ENCODE measurements around the gene PITPNM3. TPM values are rescaled to one million over a fixed set of nuclear protein-coding genes. Genes with fewer than 3 reads are reported as not detected.

PITPNM3 gene
- total RNA-seq, 4 donors from 2014 or later = 0.13 to 0.87 (median 0.41) TPM

DNA sequence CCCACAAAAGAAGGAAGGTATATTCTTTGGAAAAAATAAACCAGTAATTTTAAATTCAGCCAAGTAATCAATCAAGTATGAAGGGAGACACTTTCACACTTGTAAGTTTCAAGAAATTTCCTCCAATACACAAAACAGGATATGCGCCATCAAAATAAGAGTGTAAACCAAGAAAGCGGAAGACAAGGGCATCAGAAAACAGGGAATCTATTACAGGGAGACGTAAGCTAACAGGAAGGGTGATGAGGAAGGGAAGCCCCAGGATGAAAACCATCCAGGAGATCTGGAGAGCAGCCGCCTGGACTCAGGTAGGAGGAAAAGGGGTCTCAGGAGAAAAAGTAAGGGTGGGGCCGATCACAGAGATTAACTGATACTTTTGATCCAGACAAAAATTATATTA lies 31.8 kb upstream of the PITPNM3 start:
- intact Hi-C loops (cut with DNase I; ENCODE audit: low total_unique reads) = no loop called here
- in situ Hi-C loops (cut with MboI; ENCODE audit: low sequenced_read_pairs in 4 of 4) = loop anchor here in 1 of 4 donors (25.0 kb wide), 1 partner anchor 126 kb away; no protein-coding TSS in a partner anchor
- TF ChIP-seq, protein P1, sequence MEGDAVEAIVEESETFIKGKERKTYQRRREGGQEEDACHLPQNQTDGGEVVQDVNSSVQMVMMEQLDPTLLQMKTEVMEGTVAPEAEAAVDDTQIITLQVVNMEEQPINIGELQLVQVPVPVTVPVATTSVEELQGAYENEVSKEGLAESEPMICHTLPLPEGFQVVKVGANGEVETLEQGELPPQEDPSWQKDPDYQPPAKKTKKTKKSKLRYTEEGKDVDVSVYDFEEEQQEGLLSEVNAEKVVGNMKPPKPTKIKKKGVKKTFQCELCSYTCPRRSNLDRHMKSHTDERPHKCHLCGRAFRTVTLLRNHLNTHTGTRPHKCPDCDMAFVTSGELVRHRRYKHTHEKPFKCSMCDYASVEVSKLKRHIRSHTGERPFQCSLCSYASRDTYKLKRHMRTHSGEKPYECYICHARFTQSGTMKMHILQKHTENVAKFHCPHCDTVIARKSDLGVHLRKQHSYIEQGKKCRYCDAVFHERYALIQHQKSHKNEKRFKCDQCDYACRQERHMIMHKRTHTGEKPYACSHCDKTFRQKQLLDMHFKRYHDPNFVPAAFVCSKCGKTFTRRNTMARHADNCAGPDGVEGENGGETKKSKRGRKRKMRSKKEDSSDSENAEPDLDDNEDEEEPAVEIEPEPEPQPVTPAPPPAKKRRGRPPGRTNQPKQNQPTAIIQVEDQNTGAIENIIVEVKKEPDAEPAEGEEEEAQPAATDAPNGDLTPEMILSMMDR (IDR thresholded peaks at IDR 0.05 in 4 of 5, conservative IDR thresholded peaks at IDR 0.05 in 1 of 5) = no peak
- TF ChIP-seq POLR2A (IDR thresholded peaks at IDR 0.05) = no peak
- no peak overlapping the region for H3K4me3 ChIP-seq
- no peak overlapping the region for H3K27ac ChIP-seq
- no peaks in the 10 kb centered on the region for H3K9me3 ChIP-seq
- H3K36me3 ChIP-seq = peaks cover 0 to 62% of the 10 kb centered on the region in 2 donors
- DNase-seq (no peak), ATAC-seq (no peak)
- H3K4me1 ChIP-seq = no peaks in the 10 kb centered on the region
- H3K27me3 ChIP-seq = no peaks in the 10 kb centered on the region

DNA sequence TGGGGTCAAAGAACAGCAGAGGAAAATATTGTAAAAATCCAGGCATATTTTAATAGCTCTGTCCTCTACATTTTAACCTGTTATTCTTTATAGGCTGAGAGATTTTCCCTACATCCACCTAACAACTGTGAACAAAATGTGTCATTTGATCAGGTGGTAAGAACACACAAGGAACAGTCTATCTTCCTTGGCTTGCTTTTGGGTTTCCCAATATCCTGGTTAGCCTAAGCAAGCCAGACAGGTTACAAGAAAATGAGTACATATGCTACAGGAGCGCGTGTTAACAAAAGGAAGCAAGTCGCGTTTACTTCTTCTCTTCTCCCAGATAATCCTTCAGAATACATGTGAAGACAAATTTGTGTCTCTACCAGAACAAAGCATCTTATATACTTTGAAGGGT lies 31.0 kb upstream of the PITPNM3 start:
- ATAC-seq = no peak
- no peaks in the 10 kb centered on the region for H3K27me3 ChIP-seq
- TF ChIP-seq POLR2A (IDR thresholded peaks at IDR 0.05) = no peak
- TF ChIP-seq, protein P1 (IDR thresholded peaks at IDR 0.05 in 4 of 5, conservative IDR thresholded peaks at IDR 0.05 in 1 of 5) = no peak
- H3K36me3 ChIP-seq = peaks cover 0 to 62% of the 10 kb centered on the region in 2 donors
- DNase-seq = no peak
- H3K4me3 ChIP-seq = no peak overlapping the region
- H3K4me1 ChIP-seq = no peaks in the 10 kb centered on the region
- in situ Hi-C loops (cut with MboI; ENCODE audit: low sequenced_read_pairs in 4 of 4) (loop anchor here in 1 of 4 donors (25.0 kb wide), 1 partner anchor 125 kb away; no protein-coding TSS in a partner anchor), intact Hi-C loops (cut with DNase I; ENCODE audit: low total_unique reads) (no loop called here)
- no peak overlapping the region for H3K27ac ChIP-seq
- H3K9me3 ChIP-seq = no peaks in the 10 kb centered on the region

- Histone ChIP-seq H3K27me3 (no peaks in the 10 kb centered on the region), H3K4me3 (no peak overlapping the region), H3K9me3 (no peaks in the 10 kb centered on the region), H3K4me1 (no peaks in the 10 kb centered on the region), H3K27ac (no peak overlapping the region), H3K36me3 (peaks cover 0 to 41% of the 10 kb centered on the region in 2 donors)
- TF ChIP-seq POLR2A (IDR thresholded peaks at IDR 0.05) = no peak
- TF ChIP-seq, protein P1 (IDR thresholded peaks at IDR 0.05 in 4 of 5, conservative IDR thresholded peaks at IDR 0.05 in 1 of 5) = no peak
- ATAC-seq (no peak), DNase-seq (no peak)
- intact Hi-C loops (cut with DNase I; ENCODE audit: low total_unique reads) (no loop called here), in situ Hi-C loops (cut with MboI; ENCODE audit: low sequenced_read_pairs in 4 of 4) (loop anchor here in 1 of 4 donors (25.0 kb wide), 1 partner anchor 121 kb away; no protein-coding TSS in a partner anchor)
Measured at GRCh38 chr17:6583411-6583810, 27.1 kb upstream of the PITPNM3 start.

- TF ChIP-seq, protein P1 (IDR thresholded peaks at IDR 0.05 in 4 of 5, conservative IDR thresholded peaks at IDR 0.05 in 1 of 5) = no peak
- no peak for TF ChIP-seq POLR2A (IDR thresholded peaks at IDR 0.05)
- Histone ChIP-seq H3K4me3 (no peak overlapping the region), H3K4me1 (peaks cover 0 to 3% of the 10 kb centered on the region in 2 donors), H3K27me3 (no peaks in the 10 kb centered on the region), H3K36me3 (peaks cover 0 to 23% of the 10 kb centered on the region in 2 donors), H3K9me3 (no peaks in the 10 kb centered on the region), H3K27ac (no peak overlapping the region)
- intact Hi-C loops (cut with DNase I; ENCODE audit: low total_unique reads) (no loop called here), in situ Hi-C loops (cut with MboI; ENCODE audit: low sequenced_read_pairs in 4 of 4) (loop anchor here in 1 of 4 donors (25.0 kb wide), 1 partner anchor 118 kb away; no protein-coding TSS in a partner anchor)
- DNase-seq (no peak), ATAC-seq (no peak)
Measured at GRCh38 chr17:6580625-6581024, 24.3 kb upstream of the PITPNM3 start.

GRCh38 chr17:6578491-6578890 lies 22.1 kb upstream of the PITPNM3 start:
- H3K27ac ChIP-seq = no peak overlapping the region
- H3K9me3 ChIP-seq = no peaks in the 10 kb centered on the region
- peaks cover 0 to 8% of the 10 kb centered on the region in 2 donors for H3K36me3 ChIP-seq
- TF ChIP-seq, protein P1 (IDR thresholded peaks at IDR 0.05 in 4 of 5, conservative IDR thresholded peaks at IDR 0.05 in 1 of 5) = no peak
- no peak for TF ChIP-seq POLR2A (IDR thresholded peaks at IDR 0.05)
- no peak for ATAC-seq
- DNase-seq = no peak
- H3K27me3 ChIP-seq = no peaks in the 10 kb centered on the region
- peaks cover 0 to 4% of the 10 kb centered on the region in 2 donors for H3K4me1 ChIP-seq
- intact Hi-C loops (cut with DNase I; ENCODE audit: low total_unique reads) = no loop called here
- in situ Hi-C loops (cut with MboI; ENCODE audit: low sequenced_read_pairs in 4 of 4) = loop anchor here in 1 of 4 donors (25.0 kb wide), 1 partner anchor 116 kb away; no protein-coding TSS in a partner anchor
- no peak overlapping the region for H3K4me3 ChIP-seq
